ENCODE results near the gene ADD1. TPM values are rescaled to one million over a fixed set of nuclear protein-coding genes. Genes with fewer than 3 reads are reported as not detected.

ADD1 gene
- total and polyA plus RNA-seq, 12 donors = 163 to 448 (median 214) TPM

- Histone ChIP-seq H3K27ac (peak overlapping the region in 2 of 10 donors; percentile 71), H3K9me3 (peaks cover 0 to 14% (median 0%) of the 10 kb centered on the region in 11 donors), H3K4me1 (peaks cover 5 to 56% (median 20%) of the 10 kb centered on the region in 9 donors), H3K27me3 (no peaks in the 10 kb centered on the region), H3K36me3 (peaks cover 0 to 73% (median 5%) of the 10 kb centered on the region in 9 donors), H3K4me3 (peak overlapping the region in 1 of 10 donors; percentile 58)
- peak in 1 of 2 donors; percentile 4 for DNase-seq
- WGBS, 2 donors = 85 to 87% methylated on average over 5 of the region's 5 CpGs
- no peak for TF ChIP-seq CTCF (IDR thresholded peaks at IDR 0.05)
- ATAC-seq = no peak
- intact Hi-C loops (cut with DNase I) = loop anchor here in 2 of 10 donors (5.0 to 10.0 kb wide), 2 partner anchors 55 to 842 kb away; no protein-coding TSS in a partner anchor
Measured at GRCh38 chr4:2819244-2820215, 24.1 kb upstream of the ADD1 start.

GRCh38 chr4:2820216-2820982 lies 23.2 kb upstream of the ADD1 start:
- intact Hi-C loops (cut with DNase I) = loop anchor here in 1 of 10 donors (5.0 kb wide), 1 partner anchor 843 kb away; no protein-coding TSS in a partner anchor
- TF ChIP-seq CTCF (IDR thresholded peaks at IDR 0.05) = no peak
- peaks cover 0 to 73% (median 5%) of the 10 kb centered on the region in 9 donors for H3K36me3 ChIP-seq
- H3K4me1 ChIP-seq = peaks cover 5 to 51% (median 23%) of the 10 kb centered on the region in 9 donors
- H3K9me3 ChIP-seq = peaks cover 0 to 14% (median 0%) of the 10 kb centered on the region in 11 donors
- peak in 1 of 2 donors; percentile 6 for DNase-seq
- no peak for ATAC-seq
- no peak overlapping the region for H3K4me3 ChIP-seq
- no peaks in the 10 kb centered on the region for H3K27me3 ChIP-seq
- WGBS, 2 donors = 92 to 95% methylated on average over 13 of the region's 13 CpGs
- no peak overlapping the region for H3K27ac ChIP-seq

GRCh38 chr4:2822461-2823300 lies 21.0 kb upstream of the ADD1 start:
- no peaks in the 10 kb centered on the region for H3K9me3 ChIP-seq
- WGBS, 2 donors = 92 to 95% methylated on average over 23 of the region's 23 CpGs
- intact Hi-C loops (cut with DNase I) = loop anchor here in 1 of 10 donors (5.0 kb wide), 1 partner anchor 845 kb away; no protein-coding TSS in a partner anchor
- peaks cover 0 to 82% (median 9%) of the 10 kb centered on the region in 9 donors for H3K36me3 ChIP-seq
- no peak for TF ChIP-seq CTCF (IDR thresholded peaks at IDR 0.05)
- DNase-seq (peak in 1 of 2 donors; percentile 17), ATAC-seq (no peak)
- peaks cover 1 to 30% (median 19%) of the 10 kb centered on the region in 9 donors for H3K4me1 ChIP-seq
- no peak overlapping the region for H3K4me3 ChIP-seq
- H3K27ac ChIP-seq = no peak overlapping the region
- H3K27me3 ChIP-seq = no peaks in the 10 kb centered on the region

Data from heart right ventricle (tissue), 16 donors.